Measurements from ENCODE around the gene PREX1. TPM values are rescaled to one million over a fixed set of nuclear protein-coding genes. Genes with fewer than 3 reads are reported as not detected.
A peak's percentile ranks its signal among the peaks of the same experiment; 100 is the strongest.

The PREX1 gene
- total and polyA plus RNA-seq, 8 donors, result 5.2 to 25.2 (median 16.6) TPM

- Histone ChIP-seq H3K4me3 (no peak overlapping the region), H3K27me3 (peaks cover 0 to 4% (median 0%) of the 10 kb centered on the region in 3 donors), H3K27ac (no peak overlapping the region), H3K9me3 (no peaks in the 10 kb centered on the region), H3K4me1 (peaks cover 2 to 54% (median 4%) of the 10 kb centered on the region in 4 donors), H3K36me3 (no peaks in the 10 kb centered on the region)
- no peak for DNase-seq
- WGBS, 5 donors, result 45 to 72% (median 63%) methylated on average over 1 of the region's 1 CpG
- TF ChIP-seq POLR2AphosphoS5 (IDR thresholded peaks at IDR 0.05), result no peak
- no peak for TF ChIP-seq CTCF (IDR thresholded peaks at IDR 0.05)
- no peak for TF ChIP-seq POLR2A (IDR thresholded peaks at IDR 0.05)
- TF ChIP-seq EP300 (IDR thresholded peaks at IDR 0.05), result no peak
- intact Hi-C loops (cut with DNase I; ENCODE audit: low total_unique reads), result no loop called here
Measured at GRCh38 chr20:48781634-48782033, 46.2 kb downstream of the PREX1 start.

- Histone ChIP-seq H3K27me3 (no peaks in the 10 kb centered on the region), H3K4me1 (peaks cover 2 to 53% (median 6%) of the 10 kb centered on the region in 4 donors), H3K27ac (no peak overlapping the region), H3K4me3 (no peak overlapping the region), H3K36me3 (no peaks in the 10 kb centered on the region), H3K9me3 (no peaks in the 10 kb centered on the region)
- TF ChIP-seq POLR2A (IDR thresholded peaks at IDR 0.05), result no peak
- TF ChIP-seq CTCF (IDR thresholded peaks at IDR 0.05), result no peak
- no peak for TF ChIP-seq POLR2AphosphoS5 (IDR thresholded peaks at IDR 0.05)
- TF ChIP-seq EP300 (IDR thresholded peaks at IDR 0.05), result no peak
- DNase-seq, result no peak
- WGBS, 5 donors, result 91 to 98% (median 93%) methylated on average over 2 of the region's 2 CpGs
- intact Hi-C loops (cut with DNase I; ENCODE audit: low total_unique reads), result no loop called here
Measured at GRCh38 chr20:48779435-48779834, 48.4 kb downstream of the PREX1 start.

GRCh38 chr20:48777821-48778220 is 50.0 kb downstream of the PREX1 start:
- WGBS, 5 donors, result 82 to 95% (median 90%) methylated on average over 4 of the region's 4 CpGs
- Histone ChIP-seq H3K4me1 (peaks cover 5 to 47% (median 7%) of the 10 kb centered on the region in 4 donors), H3K36me3 (no peaks in the 10 kb centered on the region), H3K27ac (peak overlapping the region in 1 of 5 donors; percentile 67), H3K9me3 (no peaks in the 10 kb centered on the region), H3K4me3 (no peak overlapping the region), H3K27me3 (no peaks in the 10 kb centered on the region)
- DNase-seq, result no peak
- intact Hi-C loops (cut with DNase I; ENCODE audit: low total_unique reads), result no loop called here
- no peak for TF ChIP-seq EP300 (IDR thresholded peaks at IDR 0.05)
- no peak for TF ChIP-seq POLR2A (IDR thresholded peaks at IDR 0.05)
- TF ChIP-seq CTCF (IDR thresholded peaks at IDR 0.05), result no peak
- no peak for TF ChIP-seq POLR2AphosphoS5 (IDR thresholded peaks at IDR 0.05)

- 81 to 90% (median 83%) methylated on average over 8 of the region's 8 CpGs for WGBS, 5 donors
- no peak for DNase-seq
- no peaks in the 10 kb centered on the region for H3K9me3 ChIP-seq
- H3K4me1 ChIP-seq, result peaks cover 5 to 44% (median 7%) of the 10 kb centered on the region in 4 donors
- H3K27me3 ChIP-seq, result no peaks in the 10 kb centered on the region
- H3K36me3 ChIP-seq, result no peaks in the 10 kb centered on the region
- peak overlapping the region in 4 of 5 donors; percentile 4 to 67 (median 29) for H3K27ac ChIP-seq
- intact Hi-C loops (cut with DNase I; ENCODE audit: low total_unique reads), result no loop called here
- TF ChIP-seq EP300 (IDR thresholded peaks at IDR 0.05) (no peak), CTCF (IDR thresholded peaks at IDR 0.05) (no peak), POLR2AphosphoS5 (IDR thresholded peaks at IDR 0.05) (no peak), POLR2A (IDR thresholded peaks at IDR 0.05) (no peak)
- H3K4me3 ChIP-seq, result no peak overlapping the region
Measured at GRCh38 chr20:48777005-48777404, 50.8 kb downstream of the PREX1 start.
